ENCODE measurements around the gene ARHGAP25.

GRCh38 chr2:68715353-68716041 is 19.1 kb upstream of the ARHGAP25 start:
- TF ChIP-seq, protein P1, sequence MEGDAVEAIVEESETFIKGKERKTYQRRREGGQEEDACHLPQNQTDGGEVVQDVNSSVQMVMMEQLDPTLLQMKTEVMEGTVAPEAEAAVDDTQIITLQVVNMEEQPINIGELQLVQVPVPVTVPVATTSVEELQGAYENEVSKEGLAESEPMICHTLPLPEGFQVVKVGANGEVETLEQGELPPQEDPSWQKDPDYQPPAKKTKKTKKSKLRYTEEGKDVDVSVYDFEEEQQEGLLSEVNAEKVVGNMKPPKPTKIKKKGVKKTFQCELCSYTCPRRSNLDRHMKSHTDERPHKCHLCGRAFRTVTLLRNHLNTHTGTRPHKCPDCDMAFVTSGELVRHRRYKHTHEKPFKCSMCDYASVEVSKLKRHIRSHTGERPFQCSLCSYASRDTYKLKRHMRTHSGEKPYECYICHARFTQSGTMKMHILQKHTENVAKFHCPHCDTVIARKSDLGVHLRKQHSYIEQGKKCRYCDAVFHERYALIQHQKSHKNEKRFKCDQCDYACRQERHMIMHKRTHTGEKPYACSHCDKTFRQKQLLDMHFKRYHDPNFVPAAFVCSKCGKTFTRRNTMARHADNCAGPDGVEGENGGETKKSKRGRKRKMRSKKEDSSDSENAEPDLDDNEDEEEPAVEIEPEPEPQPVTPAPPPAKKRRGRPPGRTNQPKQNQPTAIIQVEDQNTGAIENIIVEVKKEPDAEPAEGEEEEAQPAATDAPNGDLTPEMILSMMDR (conservative IDR thresholded peaks at IDR 0.05; ENCODE audit: low read depth in 2 of 2): peak; percentile 73 to 95
- TF ChIP-seq CREB1 (CRISPR knock-in tag; IDR thresholded peaks at IDR 0.05; ENCODE audit: low read depth): no peak
- no peak for TF ChIP-seq EZH2phosphoT487 (IDR thresholded peaks at IDR 0.05; ENCODE audit: unreplicated experiment)
- no peak for TF ChIP-seq EZH2 (IDR thresholded peaks at IDR 0.05; ENCODE audit: low read depth, unreplicated experiment)
- TF ChIP-seq POLR2AphosphoS5 (IDR thresholded peaks at IDR 0.05; ENCODE audit: low read depth): no peak
- no peak for TF ChIP-seq JUNB (IDR thresholded peaks at IDR 0.05; ENCODE audit: unreplicated experiment)
- TF ChIP-seq, protein P2, sequence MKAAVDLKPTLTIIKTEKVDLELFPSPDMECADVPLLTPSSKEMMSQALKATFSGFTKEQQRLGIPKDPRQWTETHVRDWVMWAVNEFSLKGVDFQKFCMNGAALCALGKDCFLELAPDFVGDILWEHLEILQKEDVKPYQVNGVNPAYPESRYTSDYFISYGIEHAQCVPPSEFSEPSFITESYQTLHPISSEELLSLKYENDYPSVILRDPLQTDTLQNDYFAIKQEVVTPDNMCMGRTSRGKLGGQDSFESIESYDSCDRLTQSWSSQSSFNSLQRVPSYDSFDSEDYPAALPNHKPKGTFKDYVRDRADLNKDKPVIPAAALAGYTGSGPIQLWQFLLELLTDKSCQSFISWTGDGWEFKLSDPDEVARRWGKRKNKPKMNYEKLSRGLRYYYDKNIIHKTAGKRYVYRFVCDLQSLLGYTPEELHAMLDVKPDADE (IDR thresholded peaks at IDR 0.05): no peak
- TF ChIP-seq REST (IDR thresholded peaks at IDR 0.05; ENCODE audit: unreplicated experiment): no peak
- TF ChIP-seq ZNF331 (CRISPR knock-in tag; IDR thresholded peaks at IDR 0.05; ENCODE audit: low read depth): no peak
- TF ChIP-seq STAT1 (IDR thresholded peaks at IDR 0.05; ENCODE audit: unreplicated experiment): no peak
